Liver (tissue), 9 donors: ENCODE results near the gene MYLK3. TPM values are rescaled to one million over a fixed set of nuclear protein-coding genes. Genes with fewer than 3 reads are reported as not detected.

Source experiments
- DNase-seq: peaks from one replicate; pipeline ENCODE4 v3.0.0-alpha.2; 2017; ENCODE audit warnings: low spot score
- H3K27ac ChIP-seq, 2 donors: one replicate each; pipeline ENCODE4 v1.7.0; 2013; ENCODE audit warnings: inconsistent platforms in 2 of 2, low read length in 2 of 2, control low read depth in 1 of 2, low read depth in 1 of 2, mild to moderate bottlenecking in 1 of 2
- H3K27me3 ChIP-seq, 4 donors: one replicate each; pipeline versions ENCODE4 v1.6.1 to v1.7.0; 2013; ENCODE audit warnings: low read length in 3 of 4, inconsistent platforms in 1 of 4, mild to moderate bottlenecking in 1 of 4, moderate library complexity in 1 of 4; ENCODE audit not compliant: control insufficient read depth in 4 of 4, insufficient read depth in 4 of 4
- H3K36me3 ChIP-seq, 4 donors: one replicate each; pipeline versions ENCODE4 v1.6.1 to v1.7.0; 2013; ENCODE audit warnings: low read length in 3 of 4, mild to moderate bottlenecking in 3 of 4, low read depth in 1 of 4, moderate library complexity in 1 of 4; ENCODE audit not compliant: control insufficient read depth in 4 of 4, insufficient read depth in 3 of 4
- H3K4me1 ChIP-seq, 4 donors: one replicate each; pipeline versions ENCODE4 v1.6.1 to v1.7.0; 2013; ENCODE audit warnings: low read length in 3 of 4, mild to moderate bottlenecking in 3 of 4, moderate library complexity in 1 of 4; ENCODE audit not compliant: control insufficient read depth in 4 of 4, insufficient read depth in 4 of 4
- H3K4me3 ChIP-seq, 3 donors: one replicate each; pipeline versions ENCODE4 v1.6.1 to v1.7.0; 2013; ENCODE audit warnings: low read length in 3 of 3, control low read depth in 1 of 3, low read depth in 1 of 3, mild to moderate bottlenecking in 1 of 3
- H3K9ac ChIP-seq, 2 donors: one replicate each; pipeline ENCODE4 v1.7.0; 2013; ENCODE audit warnings: low read length in 2 of 2, mild to moderate bottlenecking in 2 of 2, moderate library complexity in 2 of 2, control low read depth in 1 of 2, low read depth in 1 of 2
- H3K9me3 ChIP-seq, 4 donors: one replicate each; pipeline versions ENCODE4 v1.6.1 to v1.7.0; 2013; ENCODE audit warnings: low read length in 3 of 4; ENCODE audit not compliant: control insufficient read depth in 4 of 4
- ATF3 ChIP-seq: IDR thresholded peaks from 2 replicates; pipeline ENCODE4 v1.6.1; 2016; ENCODE audit warnings: antibody characterized with exemption
- CTCF ChIP-seq: fragments of 150-350 bp; IDR thresholded peaks from 2 replicates; pipeline ENCODE4 v1.5.1; 2017; ENCODE audit warnings: improper control_type of control experiment, low read depth, low read length; ENCODE audit not compliant: missing input control
- EGR1 ChIP-seq, 2 donors: IDR thresholded peaks; 2 replicates each; pipeline ENCODE4 v1.6.1; 2016 to 2018; ENCODE audit warnings: antibody characterized with exemption in 2 of 2, low read depth in 2 of 2
- FOXA1 ChIP-seq: IDR thresholded peaks from 2 replicates; pipeline ENCODE4 v1.6.1; 2016; ENCODE audit warnings: antibody characterized with exemption
- FOXA2 ChIP-seq: IDR thresholded peaks from 2 replicates; pipeline ENCODE4 v1.6.1; 2016; ENCODE audit warnings: antibody characterized with exemption
- GABPA ChIP-seq, 2 donors: IDR thresholded peaks in 1 of 2; conservative IDR thresholded peaks in 1 of 2; 2 replicates each; pipeline ENCODE4 v1.6.1; 2016; ENCODE audit warnings: antibody characterized with exemption in 2 of 2, mild to moderate bottlenecking in 1 of 2, moderate library complexity in 1 of 2
- HNF4A ChIP-seq, 2 donors: conservative IDR thresholded peaks; 2 replicates each; pipeline ENCODE4 v1.6.1; 2016; ENCODE audit warnings: antibody characterized with exemption in 2 of 2, mild to moderate bottlenecking in 2 of 2
- HNF4G ChIP-seq: IDR thresholded peaks from 2 replicates; pipeline ENCODE4 v1.6.1; 2016; ENCODE audit warnings: antibody characterized with exemption
- MAX ChIP-seq: IDR thresholded peaks from 2 replicates; pipeline ENCODE4 v1.6.1; 2016; ENCODE audit warnings: antibody characterized with exemption
- NR2F2 ChIP-seq: IDR thresholded peaks from 2 replicates; pipeline ENCODE4 v1.6.1; 2016; ENCODE audit warnings: antibody characterized with exemption
- RAD21 ChIP-seq, 2 donors: IDR thresholded peaks; 2 replicates each; pipeline ENCODE4 v1.6.1; 2016; ENCODE audit warnings: antibody characterized with exemption in 2 of 2, mild to moderate bottlenecking in 2 of 2
- REST ChIP-seq: IDR thresholded peaks from 2 replicates; pipeline ENCODE4 v1.6.1; 2016; ENCODE audit warnings: antibody characterized with exemption, mild to moderate bottlenecking
- RXRA ChIP-seq, 2 donors: IDR thresholded peaks; 2 replicates each; pipeline ENCODE4 v1.6.1; 2017 to 2018; ENCODE audit warnings: antibody characterized with exemption in 2 of 2, mild to moderate bottlenecking in 1 of 2
- SP1 ChIP-seq: IDR thresholded peaks from 2 replicates; pipeline ENCODE4 v1.6.1; 2018; ENCODE audit warnings: antibody characterized with exemption, mild to moderate bottlenecking
- TAF1 ChIP-seq: conservative IDR thresholded peaks from 2 replicates; pipeline ENCODE4 v1.6.1; 2016; ENCODE audit warnings: antibody characterized with exemption, mild to moderate bottlenecking
- YY1 ChIP-seq: IDR thresholded peaks from 2 replicates; pipeline ENCODE4 v1.6.1; 2016; ENCODE audit warnings: antibody characterized with exemption, mild to moderate bottlenecking
- ZBTB33 ChIP-seq: IDR thresholded peaks from 2 replicates; pipeline ENCODE4 v1.6.1; 2016; ENCODE audit warnings: antibody characterized with exemption
- WGBS: extraction: QIAGEN DNeasy Blood & Tissue Kit; methylation state at CpG from one replicate; pipeline ENCODE4 v1.1.7; 2013; 5-methylcytosine and 5-hydroxymethylcytosine counted together
- polyA plus RNA-seq, 2 donors: library from polyadenylated mRNA; stranded (reverse) in 1 of 2; unstranded in 1 of 2; fragments of 200-250 nt in 1 of 2; fragments of >200 nt in 1 of 2; fragmentation: Nextera tagmentation in 1 of 2; extraction: Ambion mirVana in 1 of 2; gene quantifications; one replicate each; pipeline versions ENCODE4 v1.2.1 to v1.2.3, GENCODE V29; 2013 to 2015
- total RNA-seq, 2 donors: library from RNA; depleted of rRNA; stranded (reverse); fragments of >200 nt; gene quantifications; one replicate each; pipeline ENCODE4 v1.2.3, GENCODE V29; 2014
- donor health status: healthy.
- donor health status: healthy.
- donor health status: healthy.
- donor health status: healthy.
- donor health status: healthy.

The MYLK3 gene
- total and polyA plus RNA-seq, 4 donors: 0.01 to 1.1 (median 0.23) TPM

GRCh38 chr16:46730126-46730525 is 18.0 kb downstream of the MYLK3 start (continued):
- no peak for TF ChIP-seq CTCF
- TF ChIP-seq NR2F2: no peak
- no peak for TF ChIP-seq RXRA (IDR thresholded peaks at IDR 0.05)

- no peak overlapping the region for H3K9ac ChIP-seq
- WGBS: 89% methylated on average over 7 of the region's 7 CpGs
- no peak for DNase-seq
- H3K27ac ChIP-seq: no peak overlapping the region
- no peaks in the 10 kb centered on the region for H3K27me3 ChIP-seq
- H3K4me1 ChIP-seq: no peaks in the 10 kb centered on the region
- H3K4me3 ChIP-seq: no peak overlapping the region
- no peaks in the 10 kb centered on the region for H3K36me3 ChIP-seq
- TF ChIP-seq NR2F2 (no peak), HNF4A (conservative IDR thresholded peaks at IDR 0.05) (no peak), EGR1 (IDR thresholded peaks at IDR 0.05; ENCODE audit: low read depth in 2 of 2) (no peak), FOXA2 (no peak), FOXA1 (no peak), MAX (no peak), SP1 (no peak), ZBTB33 (no peak), GABPA (IDR thresholded peaks at IDR 0.05 in 1 of 2, conservative IDR thresholded peaks at IDR 0.05 in 1 of 2) (no peak)
- H3K9me3 ChIP-seq: no peaks in the 10 kb centered on the region
These were observed 18.7 kb downstream of the MYLK3 start for GRCh38 chr16:46729326-46729995.

GRCh38 chr16:46728806-46729205 is 19.3 kb downstream of the MYLK3 start:
- WGBS: 94% methylated on average over 14 of the region's 14 CpGs
- DNase-seq: no peak
- H3K4me1 ChIP-seq: no peaks in the 10 kb centered on the region
- no peaks in the 10 kb centered on the region for H3K36me3 ChIP-seq
- no peaks in the 10 kb centered on the region for H3K27me3 ChIP-seq
- no peak overlapping the region for H3K27ac ChIP-seq
- H3K4me3 ChIP-seq: no peak overlapping the region
- no peaks in the 10 kb centered on the region for H3K9me3 ChIP-seq
- no peak overlapping the region for H3K9ac ChIP-seq
- TF ChIP-seq YY1: no peak
- TF ChIP-seq ZBTB33: no peak
- no peak for TF ChIP-seq HNF4A (conservative IDR thresholded peaks at IDR 0.05)
- no peak for TF ChIP-seq REST
- no peak for TF ChIP-seq ATF3
- TF ChIP-seq FOXA1: no peak
- TF ChIP-seq GABPA (IDR thresholded peaks at IDR 0.05 in 1 of 2, conservative IDR thresholded peaks at IDR 0.05 in 1 of 2): no peak
- no peak for TF ChIP-seq TAF1
- no peak for TF ChIP-seq MAX
- TF ChIP-seq NR2F2: no peak
- no peak for TF ChIP-seq RXRA (IDR thresholded peaks at IDR 0.05)
- no peak for TF ChIP-seq HNF4G
- TF ChIP-seq FOXA2: no peak
- TF ChIP-seq EGR1 (IDR thresholded peaks at IDR 0.05; ENCODE audit: low read depth in 2 of 2): no peak
- no peak for TF ChIP-seq RAD21 (IDR thresholded peaks at IDR 0.05)
- TF ChIP-seq SP1: no peak
